NCI-H1048 (cell line): Measurements from ENCODE around the gene PLEKHB2.
"Not testable (repeated sequence)": the region's sequence is repeated elsewhere in the genome, so short reads cannot be mapped to it uniquely, and the experiment has no call there.

Experiments
- DNase-seq: peaks from one replicate; lab custom pipeline; 2025; lab: John Stamatoyannopoulos, UW

Gene PLEKHB2

DNA sequence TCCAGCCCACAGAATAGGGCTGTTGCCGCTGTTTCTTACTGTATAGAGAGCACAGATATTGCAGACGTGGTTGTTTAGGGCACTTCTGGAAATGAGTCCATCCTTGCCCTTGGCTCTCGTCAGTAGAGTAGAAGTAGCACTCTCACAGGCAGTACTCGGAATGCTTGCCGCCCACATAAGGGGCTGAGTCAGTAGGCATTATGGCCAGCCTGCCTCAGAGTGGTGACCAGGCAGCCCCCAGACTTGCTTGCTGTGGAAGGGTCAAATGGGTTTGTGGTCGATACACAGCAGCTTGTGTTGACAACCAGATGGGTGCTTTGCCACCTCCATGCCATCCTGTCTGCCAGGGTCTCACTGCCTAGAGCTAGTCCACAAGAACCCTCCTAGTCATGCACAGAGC lies 38.7 kb downstream of the PLEKHB2 start:
- no peak for DNase-seq

GRCh38 chr2:131145040-131145439 lies 39.9 kb downstream of the PLEKHB2 start:
- DNase-seq = no peak

GRCh38 chr2:131146231-131146630 lies 41.1 kb downstream of the PLEKHB2 start:
- no peak for DNase-seq

DNA sequence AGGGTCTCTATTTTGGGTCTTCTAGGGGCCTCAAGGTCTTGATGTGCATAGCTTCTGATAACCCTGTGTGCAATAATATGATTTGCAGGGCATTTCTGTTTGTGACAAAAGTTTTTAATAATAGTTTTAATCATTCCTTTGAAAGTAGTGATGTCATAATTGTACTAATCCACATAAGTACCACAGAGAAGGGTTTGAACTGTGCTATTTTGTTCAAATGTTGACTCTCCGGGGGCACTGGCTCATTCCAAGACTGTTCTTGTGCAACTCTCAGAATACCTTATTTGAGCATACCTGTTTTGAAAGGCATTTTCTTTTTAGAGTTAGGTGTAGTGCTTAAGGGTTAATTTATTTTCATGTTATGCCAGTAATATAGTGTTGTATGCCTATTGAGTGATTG lies 41.6 kb downstream of the PLEKHB2 start:
- DNase-seq = no peak

- no peak for DNase-seq
These were observed 43.3 kb downstream of the PLEKHB2 start for GRCh38 chr2:131148426-131148825.

GRCh38 chr2:131150109-131150508 lies 45.0 kb downstream of the PLEKHB2 start:
- not testable (repeated sequence) for DNase-seq

DNA sequence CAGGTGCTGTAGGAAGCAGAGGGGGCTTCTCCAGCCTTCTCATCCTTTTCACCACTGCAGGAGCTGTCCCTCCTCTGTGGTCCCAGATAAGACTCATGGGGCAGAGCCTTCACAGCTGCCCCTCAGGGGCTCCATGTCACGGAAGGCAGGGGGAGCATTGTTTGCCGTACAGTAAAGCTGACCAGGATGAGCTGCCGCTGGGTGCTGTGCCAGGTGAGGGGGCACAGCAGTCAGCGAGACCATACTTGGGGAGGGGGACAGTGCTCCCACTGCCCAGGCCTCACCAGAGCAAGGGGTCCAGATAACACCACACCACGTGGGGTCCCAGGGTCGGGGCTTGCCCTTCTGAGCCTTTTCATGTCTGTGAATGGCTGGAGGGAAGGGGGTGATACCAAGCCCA lies 46.3 kb downstream of the PLEKHB2 start:
- DNase-seq = no peak

GRCh38 chr2:131152074-131152473 lies 46.9 kb downstream of the PLEKHB2 start:
- no peak for DNase-seq

DNA sequence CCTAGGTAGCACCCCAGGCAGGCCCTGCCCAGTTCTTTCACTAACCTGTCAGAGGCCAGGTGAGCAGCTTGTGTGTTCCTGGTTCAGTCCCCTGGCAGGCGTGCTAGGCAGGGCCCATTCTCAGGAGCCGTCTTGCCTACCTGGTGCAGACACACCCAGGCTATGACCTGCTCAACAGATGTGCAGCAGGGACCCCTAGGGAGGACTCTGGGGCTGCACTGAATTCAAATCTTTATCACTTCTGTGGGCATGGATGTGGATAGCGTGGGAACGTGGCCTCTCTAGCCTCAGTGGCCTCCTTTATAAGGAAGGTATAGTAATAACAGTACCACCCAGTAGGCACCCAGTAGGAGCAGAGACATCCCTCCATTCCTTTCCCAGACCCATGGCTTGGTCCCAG lies 48.4 kb downstream of the PLEKHB2 start:
- no peak for DNase-seq

GRCh38 chr2:131154071-131154531 lies 49.0 kb downstream of the PLEKHB2 start:
- DNase-seq = peak; percentile 7

DNA sequence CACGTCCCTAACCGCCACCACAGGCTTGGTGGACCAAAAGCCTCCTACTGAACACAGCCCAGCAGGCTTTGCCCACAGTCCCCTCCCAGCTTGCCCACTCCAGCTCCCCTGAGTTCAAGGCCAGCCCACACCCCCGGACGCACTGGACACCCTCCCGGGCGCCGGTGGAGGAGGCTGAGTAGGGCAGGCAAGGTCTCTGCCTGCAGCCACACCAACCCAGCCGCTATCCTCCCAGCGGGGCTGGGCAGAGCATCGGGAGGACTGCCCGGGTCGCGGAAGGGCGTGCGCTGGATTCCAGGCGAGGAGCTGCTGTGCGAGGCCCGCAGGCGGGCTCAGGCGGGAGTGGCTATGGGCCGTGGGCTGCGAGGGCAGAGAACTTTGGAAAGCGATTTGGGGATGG lies 49.5 kb downstream of the PLEKHB2 start:
- no peak for DNase-seq

GRCh38 chr2:131155208-131155855 lies 50.2 kb downstream of the PLEKHB2 start:
- DNase-seq = no peak

- no peak for DNase-seq
These were observed 51.5 kb downstream of the PLEKHB2 start for GRCh38 chr2:131156452-131157149.

DNA sequence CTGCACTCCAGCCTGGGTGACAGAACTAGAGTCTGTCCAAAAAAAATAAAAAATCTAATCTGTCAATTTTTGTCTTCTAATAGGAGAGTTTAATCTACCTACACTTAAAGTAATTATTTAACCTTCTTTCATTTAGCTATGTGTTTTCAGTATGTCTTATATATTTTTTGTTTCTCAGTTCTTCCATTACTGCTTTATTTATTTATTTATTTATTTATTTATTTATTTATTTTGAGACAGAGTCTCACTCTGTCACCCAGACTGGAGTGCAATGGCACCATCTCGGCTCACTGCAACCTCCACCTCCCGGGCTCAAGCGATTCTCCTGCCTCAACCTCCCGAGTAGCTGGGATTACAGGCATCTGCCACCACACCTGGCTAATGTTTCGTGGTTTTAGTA lies 60.4 kb downstream of the PLEKHB2 start:
- not testable (repeated sequence) for DNase-seq

DNA sequence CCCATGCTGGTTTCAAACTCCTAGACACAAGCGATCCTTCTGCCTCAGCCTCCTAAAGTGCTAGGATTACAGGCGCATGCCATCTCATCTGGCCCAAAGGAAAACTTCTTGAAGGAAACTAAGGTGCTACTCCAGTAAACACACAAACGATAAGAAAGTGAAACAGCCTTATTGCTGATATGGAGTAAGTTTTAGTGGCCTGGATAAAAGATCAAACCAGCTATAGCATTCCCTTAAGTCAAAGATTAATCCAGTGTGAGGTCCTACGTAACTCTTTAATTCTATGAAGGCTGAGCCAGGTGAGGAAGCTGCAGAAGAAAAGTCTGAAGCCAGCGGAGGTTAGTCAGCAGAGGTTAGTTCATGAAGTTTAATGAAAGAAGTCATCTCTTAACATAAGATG lies 63.4 kb downstream of the PLEKHB2 start:
- no peak for DNase-seq

DNA sequence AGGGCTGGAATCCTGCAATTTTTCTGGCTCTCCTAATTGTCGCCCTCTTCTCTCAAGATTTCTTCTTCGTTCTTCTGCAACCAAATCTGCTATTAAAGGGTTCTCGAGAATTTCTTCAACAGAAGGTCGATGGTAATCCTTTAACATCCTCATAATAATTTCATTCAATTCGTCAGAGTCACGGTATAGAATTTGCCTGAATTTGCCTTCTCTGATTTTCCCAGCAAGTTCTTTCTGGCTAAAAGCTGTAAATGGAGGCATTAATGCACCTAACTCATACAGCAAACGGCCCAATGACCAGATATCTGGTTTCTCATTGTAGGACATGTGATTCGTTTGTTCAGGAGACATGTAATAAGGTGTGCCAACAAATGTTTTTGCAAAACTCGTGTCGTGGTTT lies 72.9 kb downstream of the PLEKHB2 start:
- not testable (repeated sequence) for DNase-seq

GRCh38 chr2:131178721-131179418 lies 73.7 kb downstream of the PLEKHB2 start:
- DNase-seq = not testable (repeated sequence)

- DNase-seq = not testable (repeated sequence)
These were observed 76.3 kb downstream of the PLEKHB2 start for GRCh38 chr2:131181451-131181850.

GRCh38 chr2:131193421-131193820 lies 88.3 kb downstream of the PLEKHB2 start:
- DNase-seq = not testable (repeated sequence)

- DNase-seq = not testable (repeated sequence)
These were observed 91.0 kb downstream of the PLEKHB2 start for GRCh38 chr2:131196186-131196585.
